Thyroid gland (tissue), 4 donors: ENCODE measurements around the gene LRIG1. TPM values are rescaled to one million over a fixed set of nuclear protein-coding genes. Genes with fewer than 3 reads are reported as not detected.

Source experiments
- DNase-seq, 2 donors: peaks; one replicate each; pipeline ENCODE4 v3.0.0-alpha.2; 2019
- H3K27ac ChIP-seq, 3 donors: fragments of 200-600 bp; sonication (generic); 1 replicate in 2 of 3; 2 replicates in 1 of 3; pipeline ENCODE4 v1.5.1; 2016 to 2019; ENCODE audit warnings: mild to moderate bottlenecking in 1 of 3, moderate library complexity in 1 of 3
- H3K27me3 ChIP-seq: fragments of 200-600 bp; sonication (generic); one replicate; pipeline ENCODE4 v1.5.1; 2019
- H3K36me3 ChIP-seq, 2 donors: fragments of 200-600 bp; sonication (generic); one replicate each; pipeline ENCODE4 v1.5.1; 2016 to 2019
- H3K4me1 ChIP-seq, 2 donors: fragments of 200-600 bp; sonication (generic); one replicate each; pipeline ENCODE4 v1.5.1; 2017 to 2019
- H3K4me3 ChIP-seq, 3 donors: fragments of 200-600 bp; sonication (generic); replicated peaks in 1 of 3; 1 replicate in 2 of 3; 2 replicates in 1 of 3; pipeline ENCODE4 v1.5.1; 2016; ENCODE audit warnings: mild to moderate bottlenecking in 1 of 3
- H3K9me3 ChIP-seq: fragments of 200-600 bp; sonication (generic); one replicate; pipeline ENCODE4 v1.5.1; 2017
- POLR2A ChIP-seq, 2 donors: fragments of 450-650 bp; IDR thresholded peaks; one replicate each; pipeline ENCODE4 v1.6.1; 2017; ENCODE audit warnings: antibody characterized with exemption in 2 of 2, mild to moderate bottlenecking in 2 of 2, moderate library complexity in 1 of 2
- WGBS, 2 donors: methylation state at CpG; one replicate each; pipeline ENCODE4 v1.1.5; 2017; 5-methylcytosine and 5-hydroxymethylcytosine counted together
- intact Hi-C: fragments of 100-400 bp; cut with DNase I; formaldehyde crosslinking; loops from one replicate; pipeline ENCODE4 v1.15.1; 2023
- total RNA-seq, 4 donors: library from RNA; depleted of rRNA; stranded (reverse); fragments of >200 nt; gene quantifications; one replicate each; pipeline ENCODE4 v1.2.3, GENCODE V29; 2016
- TF ChIP-seq, protein P1 (sequence below), 6 experiments: fragments of 200-600 bp in 3 of 6; fragments of 450-650 bp in 3 of 6; sonication (generic) in 3 of 6; IDR thresholded peaks; one replicate each; pipeline ENCODE4 v1.5.1; 2016 to 2019; ENCODE audit warnings: antibody characterized with exemption in 6 of 6, mild to moderate bottlenecking in 2 of 6, inconsistent platforms in 1 of 6, moderate library complexity in 1 of 6

LRIG1 gene
- total RNA-seq, 4 donors from 2014 or later: 45.8 to 69.7 (median 61.7) TPM

DNA sequence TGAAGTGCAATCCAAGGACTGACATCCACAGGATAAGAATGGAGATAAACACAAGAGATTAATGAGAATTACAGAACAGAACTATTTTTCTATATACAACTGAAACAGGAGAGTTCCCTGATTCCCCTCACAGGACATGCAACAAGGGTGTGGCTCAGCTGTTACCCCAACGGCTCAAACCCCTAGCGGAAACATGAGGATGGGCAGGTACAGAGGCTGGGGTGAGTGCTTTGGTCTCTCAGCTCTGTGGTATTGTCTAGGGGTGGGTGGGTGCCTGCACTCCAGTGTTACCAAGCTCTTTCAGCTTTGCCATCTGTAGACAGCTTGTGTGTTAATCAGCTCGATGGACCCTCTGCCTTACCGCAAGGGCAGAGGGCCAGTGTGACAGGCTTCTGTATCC lies 17.8 kb upstream of the LRIG1 start:
- DNase-seq: no peak
- intact Hi-C loops: loop anchor here (10.0 kb wide), 1 partner anchor 306 kb away; no protein-coding TSS in a partner anchor
- Histone ChIP-seq H3K27me3 (no peaks in the 10 kb centered on the region), H3K4me1 (no peaks in the 10 kb centered on the region), H3K36me3 (no peaks in the 10 kb centered on the region), H3K4me3 (no peak overlapping the region), H3K27ac (no peak overlapping the region), H3K9me3 (no peaks in the 10 kb centered on the region)
- 75 to 90% methylated on average over 4 of the region's 4 CpGs for WGBS, 2 donors
- TF ChIP-seq, protein P1, sequence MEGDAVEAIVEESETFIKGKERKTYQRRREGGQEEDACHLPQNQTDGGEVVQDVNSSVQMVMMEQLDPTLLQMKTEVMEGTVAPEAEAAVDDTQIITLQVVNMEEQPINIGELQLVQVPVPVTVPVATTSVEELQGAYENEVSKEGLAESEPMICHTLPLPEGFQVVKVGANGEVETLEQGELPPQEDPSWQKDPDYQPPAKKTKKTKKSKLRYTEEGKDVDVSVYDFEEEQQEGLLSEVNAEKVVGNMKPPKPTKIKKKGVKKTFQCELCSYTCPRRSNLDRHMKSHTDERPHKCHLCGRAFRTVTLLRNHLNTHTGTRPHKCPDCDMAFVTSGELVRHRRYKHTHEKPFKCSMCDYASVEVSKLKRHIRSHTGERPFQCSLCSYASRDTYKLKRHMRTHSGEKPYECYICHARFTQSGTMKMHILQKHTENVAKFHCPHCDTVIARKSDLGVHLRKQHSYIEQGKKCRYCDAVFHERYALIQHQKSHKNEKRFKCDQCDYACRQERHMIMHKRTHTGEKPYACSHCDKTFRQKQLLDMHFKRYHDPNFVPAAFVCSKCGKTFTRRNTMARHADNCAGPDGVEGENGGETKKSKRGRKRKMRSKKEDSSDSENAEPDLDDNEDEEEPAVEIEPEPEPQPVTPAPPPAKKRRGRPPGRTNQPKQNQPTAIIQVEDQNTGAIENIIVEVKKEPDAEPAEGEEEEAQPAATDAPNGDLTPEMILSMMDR (IDR thresholded peaks at IDR 0.05): no peak
- no peak for TF ChIP-seq POLR2A (IDR thresholded peaks at IDR 0.05)

DNA sequence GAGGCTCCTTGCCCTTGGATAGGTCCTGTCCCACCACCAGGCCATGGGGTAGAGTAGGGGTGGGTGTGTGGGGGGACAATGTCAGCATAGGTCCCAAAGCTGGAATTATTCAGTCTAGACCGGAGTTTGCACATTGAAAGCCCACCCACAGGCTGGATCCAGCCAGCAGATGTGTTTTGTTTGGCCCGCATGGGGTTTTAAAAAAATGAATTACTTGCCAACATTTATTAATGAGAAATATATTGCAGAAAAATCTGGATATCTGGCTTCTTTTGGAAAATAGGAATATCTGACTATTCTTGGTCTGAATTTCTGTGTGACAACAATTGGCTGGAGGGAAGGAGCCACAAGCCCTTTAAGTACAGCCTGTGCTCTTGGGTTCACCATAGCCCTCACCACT lies 17.3 kb upstream of the LRIG1 start:
- Histone ChIP-seq H3K27ac (no peak overlapping the region), H3K4me3 (no peak overlapping the region), H3K36me3 (no peaks in the 10 kb centered on the region), H3K4me1 (no peaks in the 10 kb centered on the region), H3K9me3 (no peaks in the 10 kb centered on the region), H3K27me3 (no peaks in the 10 kb centered on the region)
- DNase-seq: no peak
- intact Hi-C loops: loop anchor here (10.0 kb wide), 1 partner anchor 307 kb away; no protein-coding TSS in a partner anchor
- WGBS, 2 donors: 80 to 81% methylated on average over 2 of the region's 2 CpGs
- TF ChIP-seq, protein P1 (IDR thresholded peaks at IDR 0.05): no peak
- TF ChIP-seq POLR2A (IDR thresholded peaks at IDR 0.05): no peak

DNA sequence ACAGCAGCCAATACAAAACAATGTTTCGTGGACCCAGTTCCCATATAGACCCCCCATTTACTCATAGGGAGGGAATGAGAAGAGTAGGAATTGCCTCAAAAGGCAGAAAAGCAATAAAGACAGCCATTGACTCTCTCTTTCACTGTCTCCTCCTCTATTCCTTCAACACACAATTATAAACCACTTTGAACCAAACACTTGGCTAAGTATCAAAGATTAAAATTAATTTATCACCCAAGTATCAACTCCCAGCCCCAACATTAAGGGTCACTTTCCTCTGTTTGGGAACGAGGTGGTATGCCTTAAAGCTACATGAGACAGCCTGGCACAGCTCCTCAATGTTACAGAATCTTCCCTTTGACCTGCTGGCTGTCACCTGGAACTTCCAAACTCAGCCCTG lies 16.4 kb upstream of the LRIG1 start:
- no peak for DNase-seq
- intact Hi-C loops: loop anchor here (10.0 kb wide), 1 partner anchor 308 kb away; no protein-coding TSS in a partner anchor
- no peaks in the 10 kb centered on the region for H3K4me1 ChIP-seq
- H3K4me3 ChIP-seq: no peak overlapping the region
- no peak overlapping the region for H3K27ac ChIP-seq
- H3K36me3 ChIP-seq: no peaks in the 10 kb centered on the region
- H3K27me3 ChIP-seq: no peaks in the 10 kb centered on the region
- 68 to 83% methylated on average over 2 of the region's 2 CpGs for WGBS, 2 donors
- no peaks in the 10 kb centered on the region for H3K9me3 ChIP-seq
- TF ChIP-seq, protein P1 (IDR thresholded peaks at IDR 0.05): no peak
- no peak for TF ChIP-seq POLR2A (IDR thresholded peaks at IDR 0.05)

DNA sequence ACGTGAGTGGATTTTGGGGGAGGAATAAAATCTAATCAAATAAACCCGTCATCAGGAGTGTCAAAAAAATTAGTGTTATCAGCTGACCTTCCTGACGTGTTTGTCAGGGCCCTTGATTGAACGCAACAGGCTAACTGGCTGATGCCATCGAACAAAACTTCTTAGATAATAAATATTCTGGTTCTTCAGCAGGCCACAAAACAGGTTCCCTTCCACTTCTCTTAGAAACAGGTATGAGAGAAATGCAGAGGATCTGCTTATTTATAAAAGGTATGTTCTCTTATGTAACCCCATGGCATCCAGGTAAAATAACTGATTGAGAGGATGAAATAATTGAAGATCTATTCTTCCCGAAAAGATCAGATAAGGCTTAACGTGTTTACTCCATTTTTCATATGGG lies 7.6 kb upstream of the LRIG1 start:
- TF ChIP-seq, protein P1 (IDR thresholded peaks at IDR 0.05): no peak
- no peak for TF ChIP-seq POLR2A (IDR thresholded peaks at IDR 0.05)
- no peak for DNase-seq
- no peaks in the 10 kb centered on the region for H3K36me3 ChIP-seq
- H3K4me1 ChIP-seq: no peaks in the 10 kb centered on the region
- intact Hi-C loops: no loop called here
- H3K4me3 ChIP-seq: no peak overlapping the region
- no peak overlapping the region for H3K27ac ChIP-seq
- H3K27me3 ChIP-seq: no peaks in the 10 kb centered on the region
- H3K9me3 ChIP-seq: no peaks in the 10 kb centered on the region
- WGBS, 2 donors: 82 to 88% methylated on average over 7 of the region's 7 CpGs

DNA sequence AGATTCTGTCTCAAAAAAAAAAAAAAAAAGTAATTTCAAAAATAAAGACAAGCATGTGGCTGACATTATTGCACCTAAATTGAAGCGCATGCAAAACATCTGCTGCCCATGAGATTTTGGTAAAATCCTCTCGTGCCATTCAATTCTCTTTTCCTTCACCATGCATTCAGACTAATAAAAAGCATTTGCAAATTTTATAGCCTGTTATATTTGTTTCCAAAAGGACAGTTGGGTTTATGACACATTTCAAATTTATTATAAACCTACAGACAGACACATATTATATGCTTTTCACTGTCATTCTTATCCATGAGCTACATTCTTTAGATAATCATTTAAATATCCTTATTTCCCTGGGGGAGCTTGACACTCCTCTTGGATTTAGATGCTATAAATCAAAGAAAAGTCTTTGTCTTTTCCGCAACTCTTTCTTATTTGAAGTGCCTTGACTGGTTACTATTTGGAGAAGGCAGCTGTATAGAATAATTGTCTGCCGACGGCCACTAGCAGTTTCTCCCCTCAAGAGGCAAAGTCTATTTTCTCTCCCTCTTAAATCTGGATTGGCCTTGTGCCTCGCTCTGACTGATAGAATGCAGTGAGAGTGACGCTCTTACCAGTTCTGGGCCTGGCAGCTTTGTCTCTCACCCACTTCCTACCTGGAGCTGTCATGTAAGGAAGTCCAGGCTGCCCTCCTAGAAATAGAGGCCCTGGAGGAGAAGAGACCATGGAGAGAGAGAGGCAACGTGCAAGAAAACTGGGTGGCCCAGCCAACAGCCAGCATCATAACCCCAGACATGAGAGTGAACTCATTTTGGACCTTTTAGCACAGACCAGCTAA lies 6.8 kb upstream of the LRIG1 start:
- no peak for TF ChIP-seq POLR2A (IDR thresholded peaks at IDR 0.05)
- TF ChIP-seq, protein P1 (IDR thresholded peaks at IDR 0.05): no peak
- no peaks in the 10 kb centered on the region for H3K9me3 ChIP-seq
- H3K4me1 ChIP-seq: no peaks in the 10 kb centered on the region
- no peaks in the 10 kb centered on the region for H3K36me3 ChIP-seq
- no peak overlapping the region for H3K4me3 ChIP-seq
- no peaks in the 10 kb centered on the region for H3K27me3 ChIP-seq
- no peak for DNase-seq
- no peak overlapping the region for H3K27ac ChIP-seq
- intact Hi-C loops: no loop called here
- WGBS, 2 donors: 88 to 91% methylated on average over 8 of the region's 8 CpGs
